Activated T-helper 1 cell treated with anti-CD3 and anti-CD28 coated beads, Interleukin-2, amount 50 U/mL, for 16 hours (primary cell): ENCODE results near the gene PDCD5.
"Not testable (repeated sequence)": the region's sequence is repeated elsewhere in the genome, so short reads cannot be mapped to it uniquely, and the experiment has no call there.

ENCODE experiments used
- DNase-seq, 2 donors: peaks; one replicate each; pipeline ENCODE4 v3.0.0-alpha.2; 2020; ENCODE audit warnings: low read depth in 1 of 2, low spot score in 1 of 2

The PDCD5 gene

GRCh38 chr19:32576790-32577189 is 4.2 kb upstream of the PDCD5 start:
- DNase-seq, result no peak

GRCh38 chr19:32580353-32580900 is 563 bp upstream of the PDCD5 start:
- no peak for DNase-seq

- DNase-seq, result no peak
Measured at GRCh38 chr19:32581705-32582179, 752 bp downstream of the PDCD5 start.

- DNase-seq, result not testable (repeated sequence)
Measured at GRCh38 chr19:32587747-32588504, 6.9 kb downstream of the PDCD5 start.

- DNase-seq, result no peak
Measured at GRCh38 chr19:32594021-32594420, 13.0 kb downstream of the PDCD5 start.

- DNase-seq, result no peak
Measured at GRCh38 chr19:32595491-32595890, 14.5 kb downstream of the PDCD5 start.

- no peak for DNase-seq
Measured at GRCh38 chr19:32598022-32598421, 17.0 kb downstream of the PDCD5 start.

- no peak for DNase-seq
Measured at GRCh38 chr19:32599258-32599657, 18.3 kb downstream of the PDCD5 start.

- no peak for DNase-seq
Measured at GRCh38 chr19:32599736-32600157, 18.8 kb downstream of the PDCD5 start.

GRCh38 chr19:32603961-32604360 is 23.0 kb downstream of the PDCD5 start:
- DNase-seq, result no peak

- no peak for DNase-seq
Measured at GRCh38 chr19:32605544-32605943, 24.6 kb downstream of the PDCD5 start.

- DNase-seq, result no peak
Measured at GRCh38 chr19:32606289-32606688, 25.3 kb downstream of the PDCD5 start.

- no peak for DNase-seq
Measured at GRCh38 chr19:32607479-32607878, 26.5 kb downstream of the PDCD5 start.

- no peak for DNase-seq
Measured at GRCh38 chr19:32611161-32611560, 30.2 kb downstream of the PDCD5 start.

- no peak for DNase-seq
Measured at GRCh38 chr19:32613008-32613407, 32.0 kb downstream of the PDCD5 start.

- DNase-seq, result no peak
Measured at GRCh38 chr19:32614916-32615315, 33.9 kb downstream of the PDCD5 start.

GRCh38 chr19:32615569-32615968 is 34.6 kb downstream of the PDCD5 start:
- no peak for DNase-seq

- DNase-seq, result no peak
Measured at GRCh38 chr19:32619051-32619685, 38.2 kb downstream of the PDCD5 start.

- DNase-seq, result no peak
Measured at GRCh38 chr19:32622002-32622401, 41.0 kb downstream of the PDCD5 start.

- no peak for DNase-seq
Measured at GRCh38 chr19:32624410-32624809, 43.4 kb downstream of the PDCD5 start.

- DNase-seq, result no peak
Measured at GRCh38 chr19:32626969-32627368, 46.0 kb downstream of the PDCD5 start.

- DNase-seq, result no peak
Measured at GRCh38 chr19:32627714-32628270, 46.8 kb downstream of the PDCD5 start.
